ENCODE results near the gene HECTD4. TPM values are rescaled to one million over a fixed set of nuclear protein-coding genes. Genes with fewer than 3 reads are reported as not detected.

Gene HECTD4
- total RNA-seq, 2 experiments from 2014 or later: 39.3 to 47.8 TPM

DNA sequence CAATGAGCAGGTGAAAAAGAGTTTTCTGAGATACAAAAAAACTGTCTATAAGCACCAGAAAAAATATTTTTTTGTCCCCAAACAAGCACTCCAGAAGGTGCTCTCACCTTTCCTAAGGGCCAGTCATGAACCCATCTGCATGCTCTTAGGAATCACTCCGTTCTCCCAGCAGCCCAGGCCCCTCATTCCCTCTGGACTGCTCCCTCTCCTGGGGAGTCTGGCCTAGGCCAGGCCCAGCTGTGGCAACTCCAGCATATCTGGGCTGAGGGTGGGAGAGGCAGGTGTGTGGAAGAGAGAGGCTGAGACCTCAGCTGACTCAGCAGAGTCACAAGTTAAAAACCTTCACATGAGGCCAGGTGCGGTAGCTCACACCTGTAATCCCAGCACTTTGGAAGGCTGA is 202.3 kb downstream of the HECTD4 start:
- Mint-ChIP-seq H3K9me3 (ENCODE audit: insufficient read depth) (no peaks in the 10 kb centered on the region), H3K4me3 (no peak overlapping the region), H3K27ac (no peak overlapping the region), H3K27me3 (ENCODE audit: low read depth) (no peaks in the 10 kb centered on the region), H3K4me1 (ENCODE audit: low read depth) (peaks cover 9% of the 10 kb centered on the region), H3K36me3 (ENCODE audit: low read depth) (peaks cover 34% of the 10 kb centered on the region)
- ATAC-seq: no peak
- ChIA-PET CTCF (no interaction called here), POLR2A (no interaction called here)
- no peak for DNase-seq

- ATAC-seq (no peak), DNase-seq (no peak)
- Mint-ChIP-seq H3K27me3 (ENCODE audit: low read depth) (no peaks in the 10 kb centered on the region), H3K9me3 (ENCODE audit: insufficient read depth) (no peaks in the 10 kb centered on the region), H3K4me1 (ENCODE audit: low read depth) (peaks cover 9% of the 10 kb centered on the region), H3K36me3 (ENCODE audit: low read depth) (peaks cover 35% of the 10 kb centered on the region), H3K4me3 (no peak overlapping the region), H3K27ac (no peak overlapping the region)
- CTCF ChIA-PET: no interaction called here
- POLR2A ChIA-PET: no interaction called here
Observed at GRCh38 chr12:112179341-112179740, 202.9 kb downstream of the HECTD4 start.

DNA sequence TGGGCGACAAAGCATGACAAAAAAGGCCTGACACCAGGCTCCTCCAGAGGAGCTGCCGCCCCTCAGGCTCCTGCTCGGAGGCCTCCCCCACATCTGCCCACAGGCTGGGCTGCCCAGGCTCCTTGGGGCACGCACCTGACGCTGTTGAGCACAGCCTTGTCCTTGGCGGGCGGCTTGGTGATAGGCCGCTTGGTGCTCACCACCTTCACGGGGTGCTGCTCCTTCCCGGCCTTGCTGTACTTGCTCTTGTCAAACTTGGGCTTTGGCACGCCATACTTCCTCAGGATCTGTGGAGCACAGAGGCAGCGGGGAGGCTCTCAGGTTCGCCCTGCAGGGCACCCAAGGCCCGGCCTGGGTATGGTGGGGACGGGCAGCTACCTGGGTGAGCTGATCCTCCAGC is 203.4 kb downstream of the HECTD4 start:
- no peaks in the 10 kb centered on the region for H3K27me3 Mint-ChIP-seq (ENCODE audit: low read depth)
- H3K9me3 Mint-ChIP-seq (ENCODE audit: insufficient read depth): no peaks in the 10 kb centered on the region
- ATAC-seq (no peak), DNase-seq (no peak)
- H3K4me3 Mint-ChIP-seq: no peak overlapping the region
- ChIA-PET CTCF (no interaction called here), POLR2A (no interaction called here)
- H3K36me3 Mint-ChIP-seq (ENCODE audit: low read depth): peaks cover 35% of the 10 kb centered on the region
- H3K27ac Mint-ChIP-seq: no peak overlapping the region
- H3K4me1 Mint-ChIP-seq (ENCODE audit: low read depth): peaks cover 7% of the 10 kb centered on the region

DNA sequence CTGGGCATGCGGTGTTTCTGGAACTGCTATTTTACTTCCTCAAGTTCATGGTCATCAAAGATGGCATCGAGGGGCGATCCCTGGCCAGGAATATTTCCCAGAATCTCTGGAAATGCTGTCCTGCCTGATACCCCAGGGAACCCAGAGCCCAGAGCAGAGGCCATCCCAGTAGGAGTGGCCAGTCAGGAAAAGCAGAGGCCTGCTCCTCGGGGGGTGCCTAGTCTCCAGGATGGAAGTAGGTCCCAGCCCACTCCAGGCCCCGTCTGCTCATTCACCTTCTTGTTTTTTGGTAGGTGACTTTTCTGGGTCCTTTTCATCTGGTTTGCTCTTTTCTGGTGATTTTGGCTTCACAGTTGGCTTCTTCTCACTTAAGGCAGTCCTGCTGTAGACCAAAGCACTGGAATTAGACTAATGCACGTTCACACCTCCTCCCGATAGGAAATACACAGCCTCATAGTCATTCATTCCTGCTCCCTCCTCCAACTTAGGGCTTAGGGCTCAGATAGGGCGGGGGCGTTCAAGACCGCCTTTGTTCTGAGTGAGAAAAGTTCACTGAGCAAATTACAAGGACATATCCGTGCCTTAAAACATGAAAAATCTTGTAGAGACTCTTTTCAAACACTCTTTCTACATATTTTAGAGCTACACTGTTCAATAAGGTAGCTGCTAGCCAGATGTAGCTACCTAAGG is 205.8 kb downstream of the HECTD4 start:
- Mint-ChIP-seq H3K4me3 (no peak overlapping the region), H3K27me3 (ENCODE audit: low read depth) (no peaks in the 10 kb centered on the region), H3K27ac (no peak overlapping the region), H3K36me3 (ENCODE audit: low read depth) (peaks cover 34% of the 10 kb centered on the region), H3K4me1 (ENCODE audit: low read depth) (no peaks in the 10 kb centered on the region), H3K9me3 (ENCODE audit: insufficient read depth) (no peaks in the 10 kb centered on the region)
- DNase-seq (no peak), ATAC-seq (no peak)
- ChIA-PET POLR2A (no interaction called here), CTCF (interaction anchor here (1.5 kb wide), 1 partner anchor 22 kb away, joined by 3 read pairs; no protein-coding TSS in a partner anchor)

DNA sequence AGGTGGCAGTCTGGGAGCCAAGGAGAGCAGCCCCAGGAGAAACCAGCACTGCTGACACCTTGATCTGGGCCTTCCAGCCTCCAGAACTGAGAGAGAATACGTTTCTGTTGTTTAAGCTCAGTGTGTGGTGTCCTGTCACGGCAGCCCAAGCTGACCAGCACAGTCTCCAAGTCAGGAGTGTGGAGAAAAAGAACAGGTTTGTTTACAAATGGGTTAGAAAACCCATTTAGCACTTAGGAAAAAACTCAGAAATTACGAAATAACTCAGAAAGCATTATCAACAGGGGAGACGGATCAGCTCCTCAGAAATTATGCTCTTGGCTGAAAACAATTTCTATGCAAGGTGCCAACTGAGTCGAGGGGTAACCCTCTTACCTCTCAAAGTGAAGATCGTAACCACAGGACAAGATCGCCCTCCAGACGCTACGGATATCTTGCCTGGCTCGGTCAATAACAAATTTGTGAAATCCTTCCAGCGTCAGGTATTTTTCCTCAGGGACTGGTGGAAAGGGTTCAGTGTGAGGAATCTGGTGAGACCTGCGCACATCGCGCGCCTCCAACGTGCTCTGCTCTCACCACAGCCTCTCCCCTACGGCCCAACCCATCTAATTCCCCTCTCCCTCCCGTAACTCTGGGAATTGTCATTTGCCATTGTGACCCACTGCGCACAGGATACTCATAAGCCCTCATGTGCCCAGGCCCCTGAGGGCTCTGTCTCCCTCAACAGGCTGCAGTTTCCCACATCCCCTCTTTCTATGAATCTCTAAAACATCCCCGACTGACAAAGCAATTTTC is 206.7 kb downstream of the HECTD4 start:
- H3K9me3 Mint-ChIP-seq (ENCODE audit: insufficient read depth): no peaks in the 10 kb centered on the region
- no peak for DNase-seq
- H3K27ac Mint-ChIP-seq: no peak overlapping the region
- ChIA-PET CTCF (no interaction called here), POLR2A (no interaction called here)
- ATAC-seq: no peak
- peaks cover under 1% of the 10 kb centered on the region for H3K4me1 Mint-ChIP-seq (ENCODE audit: low read depth)
- H3K36me3 Mint-ChIP-seq (ENCODE audit: low read depth): peaks cover 33% of the 10 kb centered on the region
- no peaks in the 10 kb centered on the region for H3K27me3 Mint-ChIP-seq (ENCODE audit: low read depth)
- no peak overlapping the region for H3K4me3 Mint-ChIP-seq

DNA sequence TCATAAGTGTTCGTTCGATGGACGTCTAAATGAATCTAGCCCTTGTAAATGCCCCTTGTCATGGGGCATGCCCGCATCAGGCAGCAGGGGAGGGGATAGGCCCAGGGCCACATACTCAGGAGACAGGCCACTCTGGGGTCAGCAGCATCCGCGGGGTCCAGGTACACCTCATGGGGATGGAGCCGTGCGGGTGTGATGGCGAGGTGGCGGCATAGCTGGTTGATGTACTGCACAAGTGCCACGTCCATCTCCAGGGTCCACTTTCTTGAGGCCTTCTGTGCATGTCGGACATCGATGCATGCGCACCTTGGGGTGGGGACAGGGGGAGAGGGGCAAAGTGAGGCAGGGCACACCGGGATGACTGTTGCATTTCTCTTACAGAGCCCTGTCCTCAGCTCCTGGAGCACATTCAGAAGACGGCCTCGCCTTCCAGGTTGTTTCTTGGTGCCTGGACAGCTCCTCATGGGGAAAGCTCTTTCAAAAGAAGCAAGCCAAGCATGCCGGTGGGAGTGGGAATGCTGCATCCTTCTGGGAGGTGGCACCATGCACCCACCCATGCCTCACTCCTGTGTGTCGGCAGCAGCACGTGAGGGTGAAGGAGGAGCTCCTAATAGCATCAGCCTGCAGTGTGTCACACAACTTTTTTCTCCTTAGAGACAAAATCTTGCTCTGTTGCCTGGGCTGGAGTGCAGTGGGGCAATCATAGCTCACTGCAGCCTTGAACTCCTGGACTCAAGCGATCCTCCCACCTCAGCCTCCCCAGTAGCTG is 209.5 kb downstream of the HECTD4 start:
- Mint-ChIP-seq H3K9me3 (ENCODE audit: insufficient read depth) (no peaks in the 10 kb centered on the region), H3K4me1 (ENCODE audit: low read depth) (peaks cover 6% of the 10 kb centered on the region), H3K27ac (no peak overlapping the region), H3K4me3 (no peak overlapping the region), H3K27me3 (ENCODE audit: low read depth) (no peaks in the 10 kb centered on the region), H3K36me3 (ENCODE audit: low read depth) (peaks cover 26% of the 10 kb centered on the region)
- ChIA-PET CTCF (interaction anchor here (0.8 kb wide), 1 partner anchor 25 kb away, joined by 3 read pairs; no protein-coding TSS in a partner anchor), POLR2A (interaction anchor here (0.8 kb wide), 1 partner anchor 9 kb away, joined by 3 read pairs; no protein-coding TSS in a partner anchor)
- DNase-seq (no peak), ATAC-seq (no peak)

- ChIA-PET CTCF (interaction anchor here (1.6 kb wide), 1 partner anchor 25 kb away, joined by 3 read pairs; no protein-coding TSS in a partner anchor), POLR2A (no interaction called here)
- Mint-ChIP-seq H3K9me3 (ENCODE audit: insufficient read depth) (no peaks in the 10 kb centered on the region), H3K27ac (peak overlapping the region; percentile 30), H3K36me3 (ENCODE audit: low read depth) (peaks cover 21% of the 10 kb centered on the region), H3K27me3 (ENCODE audit: low read depth) (no peaks in the 10 kb centered on the region), H3K4me1 (ENCODE audit: low read depth) (peaks cover 6% of the 10 kb centered on the region), H3K4me3 (no peak overlapping the region)
- DNase-seq (no peak), ATAC-seq (no peak)
Observed at GRCh38 chr12:112170971-112171596, 211.1 kb downstream of the HECTD4 start.

DNA sequence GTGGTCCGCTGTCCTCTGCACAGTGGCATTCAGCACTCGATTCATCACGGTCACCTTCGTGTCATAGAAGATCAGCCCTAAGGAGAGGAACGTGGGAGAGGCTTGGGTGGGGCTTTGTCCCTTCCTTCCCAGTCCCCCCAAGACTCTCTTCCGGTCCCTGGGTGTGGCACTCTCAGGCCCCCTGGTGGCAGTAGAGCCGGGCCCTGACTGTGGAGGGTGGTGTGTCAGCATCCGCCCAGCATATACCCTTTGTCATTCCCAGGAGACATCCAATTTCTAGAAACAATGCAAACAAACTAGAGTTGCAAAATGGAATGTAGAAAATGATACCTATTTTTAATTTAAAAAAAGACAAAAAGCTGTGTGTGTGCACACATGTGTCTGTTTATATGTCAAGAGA is 211.9 kb downstream of the HECTD4 start:
- POLR2A ChIA-PET: no interaction called here
- Mint-ChIP-seq H3K27ac (peak overlapping the region; percentile 69), H3K36me3 (ENCODE audit: low read depth) (peaks cover 15% of the 10 kb centered on the region), H3K4me3 (no peak overlapping the region), H3K27me3 (ENCODE audit: low read depth) (no peaks in the 10 kb centered on the region), H3K4me1 (ENCODE audit: low read depth) (peaks cover 6% of the 10 kb centered on the region), H3K9me3 (ENCODE audit: insufficient read depth) (no peaks in the 10 kb centered on the region)
- ATAC-seq (peak; percentile 62), DNase-seq (peak; percentile 55)
- CTCF ChIA-PET: interaction anchor here (1.6 kb wide), 1 partner anchor 26 kb away, joined by 3 read pairs; no protein-coding TSS in a partner anchor

GRCh38 chr12:112169966-112170365 is 212.3 kb downstream of the HECTD4 start:
- CTCF ChIA-PET: interaction anchor here (1.1 to 1.6 kb wide), 2 partner anchors 26 to 39 kb away, joined by 3 read pairs; no protein-coding TSS in a partner anchor
- peaks cover 11% of the 10 kb centered on the region for H3K36me3 Mint-ChIP-seq (ENCODE audit: low read depth)
- peak overlapping the region; percentile 69 for H3K27ac Mint-ChIP-seq
- no peaks in the 10 kb centered on the region for H3K9me3 Mint-ChIP-seq (ENCODE audit: insufficient read depth)
- no peak for DNase-seq
- H3K27me3 Mint-ChIP-seq (ENCODE audit: low read depth): no peaks in the 10 kb centered on the region
- no peak for ATAC-seq
- peaks cover 6% of the 10 kb centered on the region for H3K4me1 Mint-ChIP-seq (ENCODE audit: low read depth)
- POLR2A ChIA-PET: no interaction called here
- no peak overlapping the region for H3K4me3 Mint-ChIP-seq

GRCh38 chr12:112169161-112169872 is 212.9 kb downstream of the HECTD4 start:
- Mint-ChIP-seq H3K9me3 (ENCODE audit: insufficient read depth) (no peaks in the 10 kb centered on the region), H3K27me3 (ENCODE audit: low read depth) (no peaks in the 10 kb centered on the region), H3K4me3 (no peak overlapping the region), H3K27ac (peak overlapping the region; percentile 69), H3K4me1 (ENCODE audit: low read depth) (peaks cover 6% of the 10 kb centered on the region), H3K36me3 (ENCODE audit: low read depth) (peaks cover 7% of the 10 kb centered on the region)
- POLR2A ChIA-PET: no interaction called here
- CTCF ChIA-PET: interaction anchor here (0.7 to 1.6 kb wide), 3 partner anchors 11 to 39 kb away, joined by 3 read pairs; no protein-coding TSS in a partner anchor
- DNase-seq (no peak), ATAC-seq (no peak)

- Mint-ChIP-seq H3K9me3 (ENCODE audit: insufficient read depth) (no peaks in the 10 kb centered on the region), H3K4me1 (ENCODE audit: low read depth) (peaks cover 6% of the 10 kb centered on the region), H3K36me3 (ENCODE audit: low read depth) (peaks cover 7% of the 10 kb centered on the region), H3K27me3 (ENCODE audit: low read depth) (no peaks in the 10 kb centered on the region), H3K27ac (no peak overlapping the region), H3K4me3 (no peak overlapping the region)
- ATAC-seq: no peak
- ChIA-PET POLR2A (no interaction called here), CTCF (no interaction called here)
- DNase-seq: no peak
Observed at GRCh38 chr12:112168561-112168971, 213.7 kb downstream of the HECTD4 start.

Measured in activated CD8-positive, alpha-beta T cell treated with anti-CD3 and anti-CD28 coated beads, Interleukin-2, amount 10 ng/mL, durations not matched to agents 7 days and 5 days (primary cell).